KMS-11 (cell line): ENCODE measurements around the gene KYAT1.
A peak's percentile ranks its signal among the peaks of the same experiment; 100 is the strongest.
"Not testable (repeated sequence)": the region's sequence is repeated elsewhere in the genome, so short reads cannot be mapped to it uniquely, and the experiment has no call there.

Experiments used
- H2AFZ ChIP-seq: fragments of 200-600 bp; sonication (generic); 2 replicates; pipeline ENCODE4 v1.6.1; 2016; ENCODE audit warnings: antibody characterized with exemption, mixed run types, low read depth
- H3K27ac ChIP-seq: fragments of 200-600 bp; sonication (generic); 2 replicates; pipeline ENCODE4 v1.6.1; 2016; ENCODE audit warnings: mild to moderate bottlenecking, mixed run types
- H3K27me3 ChIP-seq: fragments of 200-600 bp; sonication (generic); 2 replicates; pipeline ENCODE4 v1.6.1; 2017; ENCODE audit warnings: mild to moderate bottlenecking, low read depth, mixed run types, moderate library complexity; ENCODE audit not compliant: insufficient read depth
- H3K36me3 ChIP-seq: fragments of 200-600 bp; sonication (generic); 2 replicates; pipeline ENCODE4 v1.6.1; 2017; ENCODE audit warnings: mild to moderate bottlenecking, mixed run types; ENCODE audit not compliant: insufficient read depth
- H3K4me1 ChIP-seq: fragments of 200-600 bp; sonication (generic); 2 replicates; pipeline ENCODE4 v1.6.1; 2016; ENCODE audit warnings: mild to moderate bottlenecking, low read depth, mixed run types; ENCODE audit not compliant: poor library complexity, severe bottlenecking
- H3K4me2 ChIP-seq: fragments of 200-600 bp; sonication (generic); 2 replicates; pipeline ENCODE4 v1.7.0; 2016; ENCODE audit warnings: mild to moderate bottlenecking, mixed run types
- H3K4me3 ChIP-seq: fragments of 200-600 bp; sonication (generic); IDR thresholded peaks from 2 replicates; pipeline ENCODE4 v1.6.1; 2017; ENCODE audit warnings: low read depth, low read length, mixed read lengths; ENCODE audit not compliant: insufficient read depth
- H3K79me2 ChIP-seq: fragments of 200-600 bp; sonication (generic); 2 replicates; pipeline ENCODE4 v1.6.1; 2016; ENCODE audit warnings: low read depth, mixed run types; ENCODE audit not compliant: insufficient read depth
- H3K9ac ChIP-seq: fragments of 200-600 bp; sonication (generic); 2 replicates; pipeline ENCODE4 v1.6.1; 2016; ENCODE audit warnings: mild to moderate bottlenecking, mixed run types
- H4K20me1 ChIP-seq: fragments of 200-600 bp; sonication (generic); 2 replicates; pipeline ENCODE4 v1.6.1; 2016; ENCODE audit warnings: mild to moderate bottlenecking, mixed run types; ENCODE audit not compliant: insufficient read depth
- CTCF ChIP-seq: fragments of 200-600 bp; sonication (generic); conservative IDR thresholded peaks from 2 replicates; pipeline ENCODE4 v1.6.1; 2017; ENCODE audit warnings: low read depth, mild to moderate bottlenecking, antibody characterized with exemption, low read length, moderate library complexity, mixed read lengths

The KYAT1 gene

GRCh38 chr9:128877852-128878251 is 3.9 kb downstream of the KYAT1 start:
- Histone ChIP-seq H3K4me1 (no peaks in the 10 kb centered on the region), H4K20me1 (no peaks in the 10 kb centered on the region), H2AFZ (no peak overlapping the region), H3K9ac (no peak overlapping the region), H3K79me2 (peaks cover 7% of the 10 kb centered on the region; the same call in 1 of the 2 replicates), H3K4me3 (no peak overlapping the region), H3K27me3 (no peaks in the 10 kb centered on the region), H3K36me3 (no peaks in the 10 kb centered on the region), H3K4me2 (no peak overlapping the region), H3K27ac (no peak overlapping the region)
- TF ChIP-seq CTCF = no peak

- not testable (repeated sequence) for H3K36me3 ChIP-seq, H3K4me1 ChIP-seq, H3K27me3 ChIP-seq, H3K4me3 ChIP-seq, H2AFZ ChIP-seq, H3K27ac ChIP-seq, H4K20me1 ChIP-seq, H3K79me2 ChIP-seq, H3K9ac ChIP-seq, H3K4me2 ChIP-seq
Observed at GRCh38 chr9:128870941-128871265, 10.8 kb downstream of the KYAT1 start.

GRCh38 chr9:128870128-128870940 is 11.4 kb downstream of the KYAT1 start:
- Histone ChIP-seq H3K4me1 (no peaks in the 10 kb centered on the region), H3K36me3 (no peaks in the 10 kb centered on the region), H3K27ac (no peak overlapping the region), H3K9ac (no peak overlapping the region), H3K27me3 (no peaks in the 10 kb centered on the region), H3K4me3 (no peak overlapping the region), H4K20me1 (no peaks in the 10 kb centered on the region), H2AFZ (no peak overlapping the region), H3K79me2 (no peaks in the 10 kb centered on the region), H3K4me2 (no peak overlapping the region)
- no peak for TF ChIP-seq CTCF

GRCh38 chr9:128863647-128864046 is 18.1 kb downstream of the KYAT1 start:
- Histone ChIP-seq H2AFZ (no peak overlapping the region), H3K4me3 (no peak overlapping the region), H3K27me3 (no peaks in the 10 kb centered on the region), H4K20me1 (no peaks in the 10 kb centered on the region), H3K4me2 (no peak overlapping the region), H3K27ac (no peak overlapping the region), H3K36me3 (no peaks in the 10 kb centered on the region), H3K79me2 (no peaks in the 10 kb centered on the region), H3K4me1 (peaks cover 3% of the 10 kb centered on the region), H3K9ac (no peak overlapping the region)
- TF ChIP-seq CTCF = peak; percentile 85

GRCh38 chr9:128862401-128862851 is 19.3 kb downstream of the KYAT1 start:
- Histone ChIP-seq H3K4me1 (peaks cover 3% of the 10 kb centered on the region), H3K79me2 (no peaks in the 10 kb centered on the region), H3K4me3 (no peak overlapping the region), H3K9ac (no peak overlapping the region), H3K4me2 (no peak overlapping the region), H3K27ac (no peak overlapping the region), H4K20me1 (no peaks in the 10 kb centered on the region), H3K27me3 (no peaks in the 10 kb centered on the region), H2AFZ (no peak overlapping the region), H3K36me3 (no peaks in the 10 kb centered on the region)
- TF ChIP-seq CTCF = no peak
